Measurements from ENCODE around the gene REEP3.

DNA sequence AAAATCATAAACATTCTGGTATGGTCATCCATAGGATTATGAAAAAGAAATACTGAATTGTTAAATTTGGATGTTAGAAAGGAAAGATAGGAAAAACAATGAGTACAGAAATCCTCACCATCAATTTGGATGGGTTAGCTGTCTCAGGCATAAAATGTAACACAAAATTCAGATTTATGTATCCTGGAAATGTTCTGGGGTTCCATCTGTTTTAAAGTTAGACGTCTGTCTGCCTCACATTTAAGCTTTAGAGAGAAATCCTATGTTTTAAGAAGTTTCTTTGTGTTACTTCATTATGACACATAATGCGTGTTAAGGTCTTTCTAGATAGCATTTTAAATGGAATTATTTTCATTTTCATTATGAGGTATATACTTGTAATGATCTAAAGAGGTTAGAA is 103.5 kb downstream of the REEP3 start:
- TF ChIP-seq CTCF (conservative IDR thresholded peaks at IDR 0.05; ENCODE audit: low read length) (no peak), EZH2phosphoT487 (IDR thresholded peaks at IDR 0.05; ENCODE audit: borderline replicate concordance) (no peak)

All from Loucy (cell line).